ENCODE results near the gene COL25A1. TPM values are rescaled to one million over a fixed set of nuclear protein-coding genes. Genes with fewer than 3 reads are reported as not detected.
A peak's percentile ranks its signal among the peaks of the same experiment; 100 is the strongest.

COL25A1 gene
- total RNA-seq, 1 experiment from 2014 or later = not detected

- in situ Hi-C loops (cut with HindIII; ENCODE audit: low sequenced_read_pairs) = no loop called here
- no peak for DNase-seq (ENCODE audit: low spot score)
These were observed 119.8 kb downstream of the COL25A1 start for GRCh38 chr4:109182696-109183095.

- in situ Hi-C loops (cut with HindIII; ENCODE audit: low sequenced_read_pairs) = no loop called here
These were observed 123.4 kb downstream of the COL25A1 start for GRCh38 chr4:109179061-109179460.

GRCh38 chr4:109177096-109177810, 125.2 kb downstream of the COL25A1 start:
- in situ Hi-C loops (cut with HindIII; ENCODE audit: low sequenced_read_pairs) = no loop called here
- peak; percentile 81 for DNase-seq (ENCODE audit: low spot score)

More at GRCh38 chr4:109179061-109179460, 123.4 kb downstream of the COL25A1 start:
- DNase-seq (ENCODE audit: low spot score) = no peak

GRCh38 chr4:109174224-109174953, 128.1 kb downstream of the COL25A1 start:
- no peak for DNase-seq (ENCODE audit: low spot score)
- in situ Hi-C loops (cut with HindIII; ENCODE audit: low sequenced_read_pairs) = no loop called here

- in situ Hi-C loops (cut with HindIII; ENCODE audit: low sequenced_read_pairs) = no loop called here
- DNase-seq (ENCODE audit: low spot score) = no peak
These were observed 130.2 kb downstream of the COL25A1 start for GRCh38 chr4:109172301-109172700.

- in situ Hi-C loops (cut with HindIII; ENCODE audit: low sequenced_read_pairs) = no loop called here
- no peak for DNase-seq (ENCODE audit: low spot score)
These were observed 131.4 kb downstream of the COL25A1 start for GRCh38 chr4:109171070-109171469.

GRCh38 chr4:109169170-109169569, 133.3 kb downstream of the COL25A1 start:
- no peak for DNase-seq (ENCODE audit: low spot score)
- in situ Hi-C loops (cut with HindIII; ENCODE audit: low sequenced_read_pairs) = no loop called here

- DNase-seq (ENCODE audit: low spot score) = no peak
- in situ Hi-C loops (cut with HindIII; ENCODE audit: low sequenced_read_pairs) = no loop called here
These were observed 135.9 kb downstream of the COL25A1 start for GRCh38 chr4:109166586-109166985.

GRCh38 chr4:109166126-109166525, 136.3 kb downstream of the COL25A1 start:
- DNase-seq (ENCODE audit: low spot score) = no peak
- in situ Hi-C loops (cut with HindIII; ENCODE audit: low sequenced_read_pairs) = no loop called here

- in situ Hi-C loops (cut with HindIII; ENCODE audit: low sequenced_read_pairs) = no loop called here
- DNase-seq (ENCODE audit: low spot score) = no peak
These were observed 138.4 kb downstream of the COL25A1 start for GRCh38 chr4:109164011-109164410.

GRCh38 chr4:109163493-109163892, 139.0 kb downstream of the COL25A1 start:
- no peak for DNase-seq (ENCODE audit: low spot score)
- in situ Hi-C loops (cut with HindIII; ENCODE audit: low sequenced_read_pairs) = no loop called here

GRCh38 chr4:109162759-109163158, 139.7 kb downstream of the COL25A1 start:
- no peak for DNase-seq (ENCODE audit: low spot score)
- in situ Hi-C loops (cut with HindIII; ENCODE audit: low sequenced_read_pairs) = no loop called here

GRCh38 chr4:109160494-109160893, 142.0 kb downstream of the COL25A1 start:
- DNase-seq (ENCODE audit: low spot score) = no peak
- in situ Hi-C loops (cut with HindIII; ENCODE audit: low sequenced_read_pairs) = no loop called here

GRCh38 chr4:109157696-109158095, 144.8 kb downstream of the COL25A1 start:
- in situ Hi-C loops (cut with HindIII; ENCODE audit: low sequenced_read_pairs) = no loop called here
- DNase-seq (ENCODE audit: low spot score) = no peak

GRCh38 chr4:109157205-109157604, 145.3 kb downstream of the COL25A1 start:
- in situ Hi-C loops (cut with HindIII; ENCODE audit: low sequenced_read_pairs) = no loop called here
- DNase-seq (ENCODE audit: low spot score) = no peak

GRCh38 chr4:109156356-109156755, 146.1 kb downstream of the COL25A1 start:
- in situ Hi-C loops (cut with HindIII; ENCODE audit: low sequenced_read_pairs) = no loop called here
- DNase-seq (ENCODE audit: low spot score) = no peak

- no peak for DNase-seq (ENCODE audit: low spot score)
- in situ Hi-C loops (cut with HindIII; ENCODE audit: low sequenced_read_pairs) = no loop called here
These were observed 146.7 kb downstream of the COL25A1 start for GRCh38 chr4:109155682-109156283.

GRCh38 chr4:109155084-109155483, 147.4 kb downstream of the COL25A1 start:
- in situ Hi-C loops (cut with HindIII; ENCODE audit: low sequenced_read_pairs) = no loop called here
- DNase-seq (ENCODE audit: low spot score) = no peak

- no peak for DNase-seq (ENCODE audit: low spot score)
- in situ Hi-C loops (cut with HindIII; ENCODE audit: low sequenced_read_pairs) = no loop called here
These were observed 148.0 kb downstream of the COL25A1 start for GRCh38 chr4:109154424-109154823.

- DNase-seq (ENCODE audit: low spot score) = no peak
- in situ Hi-C loops (cut with HindIII; ENCODE audit: low sequenced_read_pairs) = no loop called here
These were observed 152.6 kb downstream of the COL25A1 start for GRCh38 chr4:109149836-109150235.

Measured in G401 (cell line).